HG03378 (cell line): Measurements from ENCODE around the gene PDZD4.

Experiments used
- ATAC-seq: cut with Tn5 transposase; IDR thresholded peaks from one replicate; pipeline ENCODE4 v1.9.1; 2021; ENCODE audit warnings: mild to moderate bottlenecking, moderate library complexity; ENCODE audit not compliant: unreplicated experiment

Gene PDZD4

GRCh38 chrX:153814591-153815315 lies 15.6 kb downstream of the PDZD4 start:
- no peak for ATAC-seq

- no peak for ATAC-seq
Observed at GRCh38 chrX:153813161-153813560, 17.2 kb downstream of the PDZD4 start.

DNA sequence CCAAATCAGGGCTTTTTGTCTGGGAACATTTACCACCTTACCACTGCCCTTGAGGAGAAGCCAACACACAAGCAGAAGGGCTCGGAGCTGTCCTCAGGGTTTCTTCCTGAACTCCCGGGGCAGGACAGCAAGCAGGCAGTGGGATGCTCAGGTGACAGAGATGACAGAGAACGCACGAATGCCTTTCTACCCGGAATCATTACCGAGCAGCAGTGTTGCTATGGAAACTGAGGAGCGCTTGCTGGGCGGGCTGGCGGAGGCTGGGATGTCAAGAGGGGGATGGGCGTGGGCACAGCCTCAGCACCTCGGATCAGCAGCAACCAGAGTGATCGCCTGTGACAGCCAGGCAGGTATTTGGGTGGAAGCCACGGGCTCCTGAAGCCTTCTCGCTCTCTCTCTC lies 18.1 kb downstream of the PDZD4 start:
- no peak for ATAC-seq

GRCh38 chrX:153807976-153808375 lies 22.4 kb downstream of the PDZD4 start:
- ATAC-seq, result no peak

DNA sequence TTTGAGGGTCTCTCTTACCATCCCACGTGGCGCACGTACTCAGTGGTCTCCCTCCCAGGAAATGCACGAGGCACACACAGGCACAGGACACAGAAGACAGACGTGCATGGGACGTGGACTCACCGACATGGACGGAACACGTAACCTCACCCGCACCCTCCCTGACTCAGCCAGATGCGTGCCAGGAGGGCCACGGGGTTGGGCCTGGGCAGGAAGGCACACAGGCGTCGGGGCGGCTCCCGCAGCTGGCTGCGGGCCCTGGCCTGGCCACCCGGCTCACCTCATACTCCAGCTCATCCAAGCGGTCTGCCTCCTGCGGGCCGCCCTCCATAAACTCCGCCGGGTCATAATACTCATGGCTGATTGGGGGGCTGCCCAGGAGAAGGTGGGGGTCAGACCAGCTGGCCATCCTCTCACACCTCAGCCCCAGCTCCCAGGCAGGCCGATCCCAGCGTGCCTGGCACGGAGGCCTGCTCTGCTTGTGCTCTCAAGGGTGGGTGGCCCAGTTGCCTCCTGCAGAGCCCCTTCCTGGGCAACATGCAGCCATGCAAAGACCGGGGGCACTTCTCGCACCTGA lies 23.3 kb downstream of the PDZD4 start:
- ATAC-seq, result no peak

- no peak for ATAC-seq
Observed at GRCh38 chrX:153805436-153805835, 24.9 kb downstream of the PDZD4 start.

DNA sequence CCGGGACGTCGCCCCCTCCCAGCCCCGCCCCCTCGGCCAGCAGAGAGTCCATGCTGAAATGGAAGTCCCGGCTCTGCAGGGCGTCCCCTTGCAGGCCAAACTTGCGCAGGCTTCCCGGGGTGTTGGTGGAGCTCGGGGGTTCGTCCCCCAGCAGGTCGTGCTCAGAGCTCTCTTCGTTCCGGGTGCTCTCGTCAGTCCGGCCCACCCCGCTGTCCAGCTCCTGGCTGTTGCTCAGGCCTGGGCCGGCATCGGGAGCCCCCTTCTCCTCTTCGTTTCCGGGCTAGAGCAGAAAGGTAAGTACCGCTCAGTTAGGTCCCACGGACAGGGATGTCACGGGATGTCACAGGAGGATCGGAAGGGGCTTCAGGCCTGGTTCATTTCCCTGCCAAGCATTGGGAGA lies 25.7 kb downstream of the PDZD4 start:
- no peak for ATAC-seq

GRCh38 chrX:153804100-153804595 lies 26.2 kb downstream of the PDZD4 start:
- ATAC-seq, result no peak

GRCh38 chrX:153803211-153804099 lies 26.9 kb downstream of the PDZD4 start:
- ATAC-seq, result no peak

DNA sequence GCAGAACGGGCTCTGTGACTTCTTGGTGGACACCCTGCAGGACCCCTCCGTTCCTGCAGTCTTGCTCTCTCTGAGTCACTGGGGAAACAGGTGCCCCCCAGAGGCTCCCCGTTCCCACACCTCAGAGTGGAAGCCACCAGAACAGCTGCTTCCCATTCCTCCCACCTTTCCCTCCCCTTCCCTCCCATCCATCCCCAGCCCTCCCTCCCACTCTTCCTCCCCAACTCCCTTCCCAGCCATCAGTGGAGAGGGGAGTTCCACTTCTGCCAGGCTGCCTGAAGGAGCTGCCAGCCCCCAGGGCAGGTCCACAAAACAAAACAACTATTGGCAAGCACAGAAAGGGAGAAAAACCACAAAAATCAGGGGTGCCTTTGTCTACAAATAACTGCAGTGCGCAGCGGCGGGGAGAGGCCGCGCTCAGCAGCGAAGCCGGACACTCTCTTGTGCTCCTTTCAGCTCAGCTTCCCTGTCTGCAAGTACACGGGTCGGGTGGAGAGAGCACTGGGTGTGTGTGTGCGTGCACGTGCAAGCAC lies 27.8 kb downstream of the PDZD4 start:
- ATAC-seq, result no peak

DNA sequence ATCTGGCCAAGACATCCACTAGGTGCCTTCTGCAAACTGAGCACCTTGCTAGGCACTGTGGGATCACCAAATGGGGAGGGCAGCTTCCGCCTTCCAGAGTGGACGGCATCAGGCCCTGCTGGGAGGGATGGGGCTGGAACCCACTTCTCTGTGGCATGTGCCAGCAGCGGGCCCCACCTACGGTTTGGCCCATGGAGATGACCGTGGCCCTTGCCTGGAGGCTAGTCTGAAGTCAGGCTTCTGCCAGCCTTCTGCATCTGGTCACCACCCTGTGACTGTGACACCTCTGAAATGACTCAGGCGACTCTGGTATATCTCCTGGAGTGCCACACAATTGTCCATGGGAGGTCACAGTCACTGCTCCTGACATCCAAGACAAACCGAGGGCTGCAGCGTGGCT lies 28.7 kb downstream of the PDZD4 start:
- ATAC-seq, result no peak

DNA sequence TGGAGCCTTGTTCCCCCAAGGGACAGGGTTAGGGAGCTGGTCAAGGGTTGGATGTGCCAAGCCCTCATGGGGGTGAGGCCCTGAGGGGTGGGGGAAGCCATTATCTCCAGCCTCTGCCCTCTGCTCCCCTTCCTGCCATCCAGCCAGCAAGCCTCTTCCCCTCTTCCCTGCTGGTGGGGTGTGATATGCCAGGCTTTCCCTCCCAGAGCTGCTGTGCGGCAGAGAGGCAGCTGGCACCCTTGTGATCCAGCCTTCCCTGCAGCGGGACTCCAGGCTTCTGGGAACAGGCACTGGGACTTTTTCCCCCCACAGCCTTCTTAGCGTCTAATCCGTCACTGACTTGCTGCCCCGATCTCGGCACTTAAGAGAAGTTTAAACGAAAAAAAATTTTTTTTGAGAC lies 29.6 kb downstream of the PDZD4 start:
- no peak for ATAC-seq

GRCh38 chrX:153800177-153800722 lies 30.1 kb downstream of the PDZD4 start:
- ATAC-seq, result no peak

DNA sequence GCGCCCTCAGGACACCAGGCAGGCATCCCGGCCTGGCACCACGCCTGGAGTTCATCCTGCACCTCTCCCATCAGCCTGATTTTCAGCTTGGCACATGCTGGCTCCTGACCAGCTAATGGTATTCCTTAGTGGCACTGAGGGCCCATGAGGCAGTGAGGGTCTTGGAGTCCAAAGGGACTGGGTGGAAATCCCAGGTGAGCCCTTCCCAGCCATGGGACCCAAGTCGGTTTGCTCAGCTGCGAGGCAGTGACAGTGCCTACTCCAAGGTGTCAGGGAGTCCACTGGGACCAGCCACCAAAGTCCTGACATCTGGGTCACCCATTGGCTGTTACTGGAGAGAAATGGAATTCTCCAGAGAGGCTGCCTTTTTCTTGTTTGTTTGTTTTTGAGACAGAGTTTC lies 31.0 kb downstream of the PDZD4 start:
- ATAC-seq, result no peak

GRCh38 chrX:153797415-153798015 lies 32.8 kb downstream of the PDZD4 start:
- no peak for ATAC-seq

DNA sequence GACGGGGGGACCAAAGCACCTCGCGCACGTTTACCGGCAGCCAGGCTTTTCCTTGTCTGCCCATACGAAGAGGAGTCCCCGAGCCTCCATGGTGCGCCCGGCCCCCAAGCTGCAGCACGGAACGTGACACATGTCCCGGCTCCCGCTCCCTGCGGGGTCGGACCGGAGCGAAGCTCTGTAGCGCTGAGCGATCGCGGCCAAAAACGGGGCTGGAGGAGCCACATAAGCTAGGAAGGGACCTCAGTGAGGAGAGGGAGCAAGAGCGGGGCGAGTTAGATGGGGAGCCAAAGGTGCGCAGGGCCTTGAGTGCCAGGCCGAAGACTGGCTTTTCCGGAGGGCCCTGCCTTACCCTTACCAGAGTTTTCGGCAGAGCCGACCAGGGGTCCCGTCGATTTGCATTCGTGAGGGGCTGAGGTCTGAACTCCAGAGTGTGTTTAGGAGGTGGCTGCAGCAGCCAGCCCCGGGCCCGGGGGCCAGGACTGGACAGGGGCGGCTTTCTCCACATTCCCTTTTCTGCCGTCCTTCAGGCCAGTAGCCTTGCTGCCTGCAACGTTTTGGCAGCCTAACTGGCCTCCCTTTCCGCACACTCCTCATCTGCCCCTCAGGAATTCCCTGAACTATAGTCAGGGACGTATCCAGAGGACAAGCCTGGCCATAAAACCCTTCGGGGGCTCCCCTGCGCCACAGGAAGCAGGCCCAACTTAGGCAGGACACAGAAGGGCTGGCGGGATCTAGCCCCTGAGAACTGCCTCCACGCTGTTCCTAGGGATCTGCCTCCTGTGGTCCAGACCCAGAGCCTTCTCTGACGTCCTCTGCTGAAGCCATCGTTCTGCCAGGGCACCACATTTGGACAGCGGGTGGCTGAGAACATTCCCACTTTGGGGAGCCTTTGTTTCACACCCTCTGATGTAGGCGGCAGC lies 35.2 kb downstream of the PDZD4 start:
- ATAC-seq, result no peak

- peak; percentile 81 for ATAC-seq
Observed at GRCh38 chrX:153794018-153794896, 36.1 kb downstream of the PDZD4 start, which contains the start of the genes IDH3G and SSR4. Gene IDH3G (minus strand): TSS chrX:153794375. CDS start chrX:153794326, 49 bp downstream. Gene SSR4 (plus strand): TSS chrX:153794668. CDS start chrX:153794688, 20 bp downstream.

GRCh38 chrX:153793291-153793690 lies 37.1 kb downstream of the PDZD4 start:
- no peak for ATAC-seq
